Measurements from ENCODE around the gene CHURC1.

CHURC1 gene

DNA sequence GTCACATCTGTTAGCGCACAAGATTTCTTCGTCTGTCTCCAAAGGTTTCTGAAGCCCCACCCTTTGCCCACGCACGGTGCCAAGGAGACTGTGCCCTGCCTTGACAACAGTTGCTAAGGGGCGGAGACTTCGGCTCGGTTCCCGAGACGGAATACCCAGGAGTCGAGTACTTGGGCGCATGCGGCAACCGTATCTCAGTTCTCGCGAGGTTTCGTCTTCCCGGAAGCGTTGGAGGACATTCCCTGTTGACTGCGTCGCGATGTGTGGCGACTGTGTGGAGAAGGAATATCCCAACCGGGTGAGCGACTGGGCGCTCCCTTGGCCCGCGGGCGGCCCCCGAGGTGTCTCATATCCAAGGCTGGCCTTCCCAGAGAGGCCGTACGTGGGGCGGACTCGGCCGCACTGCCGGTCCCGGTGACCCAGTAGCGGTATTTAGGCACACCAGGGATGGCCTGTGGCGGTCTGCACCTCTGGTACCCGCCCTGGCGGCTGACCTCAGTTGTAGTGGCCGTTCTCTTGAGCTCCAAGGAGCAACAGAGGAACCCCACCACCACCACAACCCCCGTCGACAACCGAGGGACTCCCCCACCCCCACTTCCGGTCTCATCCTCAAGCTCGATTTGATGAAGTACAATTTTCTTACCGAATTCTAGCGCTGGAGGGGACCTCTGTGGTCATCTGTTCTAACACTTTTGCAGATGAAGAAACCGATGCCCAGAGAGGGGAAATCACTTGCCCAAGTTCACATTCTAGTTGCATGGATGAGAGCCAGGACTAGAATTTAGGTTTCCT, at the start of gene CHURC1:
Gene CHURC1 (plus strand): TSS at position 219 of the 792 bp plus-strand sequence. CDS start 41 bp downstream, at position 260.
- peak; percentile 98 for DNase-seq

DNA sequence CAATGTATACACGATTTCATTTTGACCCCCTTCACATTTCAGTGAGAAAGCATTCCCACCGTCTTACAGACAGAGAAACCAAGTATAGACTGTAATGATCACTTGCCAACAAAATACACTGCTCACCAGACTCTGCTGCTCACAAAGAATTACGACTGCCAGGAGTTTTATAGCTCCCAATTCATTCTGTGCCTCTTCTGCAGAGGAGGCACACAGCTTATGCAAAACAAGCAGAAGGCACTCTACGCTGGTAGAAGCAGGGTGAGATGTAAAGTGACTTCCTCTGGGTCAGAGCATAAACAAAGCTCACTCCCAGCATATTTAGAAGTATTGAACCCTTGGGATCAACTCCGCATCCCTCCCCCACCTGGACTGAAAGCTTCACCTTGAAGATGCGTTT, 49.1 kb upstream of the CHURC1 start:
- no peak for DNase-seq

DNA sequence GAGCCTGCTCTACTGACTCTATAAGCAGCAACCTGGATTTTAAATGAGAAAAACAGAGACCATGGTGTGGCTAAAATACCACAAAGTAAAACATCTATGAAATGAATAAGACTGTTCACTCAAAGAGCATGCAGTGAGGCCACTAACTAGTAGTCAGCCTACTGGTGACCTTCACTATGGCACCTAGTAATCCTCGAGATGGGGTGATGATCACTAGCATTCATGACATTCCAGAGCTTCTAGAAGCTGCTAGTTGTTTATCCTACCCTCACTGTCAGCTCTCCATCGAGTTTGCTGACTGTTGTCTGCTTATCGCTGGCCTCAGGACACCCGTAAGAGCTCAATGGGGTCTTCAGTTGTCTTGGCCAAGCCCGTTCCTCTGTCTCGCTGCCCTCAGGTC, 48.3 kb upstream of the CHURC1 start:
- no peak for DNase-seq

DNA sequence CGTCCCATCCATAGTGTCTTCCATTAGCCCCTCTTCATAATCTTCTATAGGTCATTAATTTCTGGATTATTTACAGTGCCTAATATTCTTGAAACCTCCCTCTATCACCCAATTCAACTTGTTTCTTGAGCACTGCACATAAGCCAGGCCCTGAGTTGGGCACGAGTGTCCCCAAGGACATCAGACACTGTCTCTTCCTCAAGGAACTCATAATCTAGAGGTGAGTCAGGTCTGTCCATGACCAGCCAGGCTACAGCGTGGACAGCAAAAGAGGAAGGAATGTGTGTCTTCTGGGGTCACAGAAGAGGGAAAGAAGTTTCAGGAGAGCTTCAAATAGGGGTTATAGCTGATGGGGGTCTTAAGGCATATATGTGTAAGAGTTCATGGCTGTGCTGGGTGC, 47.1 kb upstream of the CHURC1 start:
- DNase-seq = no peak

GRCh38 chr14:64868379-64868778, 45.9 kb upstream of the CHURC1 start:
- DNase-seq = no peak

- no peak for DNase-seq
Measured at GRCh38 chr14:64868841-64869240, 45.4 kb upstream of the CHURC1 start.

- no peak for DNase-seq
Measured at GRCh38 chr14:64870160-64870559, 44.1 kb upstream of the CHURC1 start.

DNA sequence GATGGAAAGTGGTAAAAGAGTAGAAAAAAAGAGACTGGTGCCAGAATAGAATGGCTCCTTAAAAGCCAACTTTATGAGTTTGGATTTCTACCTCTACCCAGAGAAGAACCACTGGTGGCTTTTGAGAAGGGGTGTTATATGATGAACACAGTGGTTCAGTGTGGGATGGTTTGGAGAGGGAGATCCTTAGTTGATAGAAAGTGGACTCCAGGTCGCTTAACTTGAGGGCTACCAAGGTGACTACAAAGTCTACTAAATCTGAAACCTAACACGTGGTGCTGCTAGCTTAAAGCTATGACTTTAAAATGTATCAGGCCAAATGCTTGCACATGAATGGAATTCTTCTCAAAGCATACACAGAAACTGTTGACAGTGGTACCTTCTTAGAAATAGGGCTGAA, 42.9 kb upstream of the CHURC1 start:
- DNase-seq = no peak

DNA sequence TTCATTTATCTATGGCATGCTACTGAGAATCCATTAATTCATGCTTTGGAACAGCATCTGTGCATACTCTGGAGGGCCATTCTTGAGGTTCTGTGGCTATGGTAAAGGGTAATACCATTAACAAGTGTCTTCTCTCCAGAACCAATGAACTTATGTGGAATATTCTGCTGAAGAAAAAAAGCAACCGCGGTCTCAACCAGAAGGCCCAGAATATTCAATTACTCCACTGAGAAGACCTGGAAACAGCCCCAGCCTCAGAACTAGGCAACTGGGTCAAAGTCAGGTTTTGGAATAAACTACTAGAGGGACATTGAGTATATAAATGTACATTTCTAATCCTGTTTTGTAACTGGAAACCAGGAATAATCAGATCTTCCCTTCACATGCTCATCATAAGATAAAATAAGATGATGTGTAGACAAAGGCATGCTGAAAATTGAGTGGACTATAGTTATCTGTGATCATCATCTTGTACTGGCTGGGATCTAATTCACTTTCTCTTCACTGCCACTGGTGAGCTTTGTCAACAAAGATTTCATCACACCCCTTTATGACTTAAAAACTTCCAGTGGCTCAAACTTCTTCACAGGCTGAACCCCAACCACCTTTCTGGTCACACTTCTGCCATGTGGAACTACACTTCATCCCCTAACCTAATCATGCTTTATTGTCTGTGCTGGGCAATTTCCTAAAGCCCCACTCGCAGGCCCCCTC, 40.6 kb upstream of the CHURC1 start:
- no peak for DNase-seq

- no peak for DNase-seq
Measured at GRCh38 chr14:64875350-64875749, 38.9 kb upstream of the CHURC1 start.

GRCh38 chr14:64877846-64878245, 36.4 kb upstream of the CHURC1 start:
- no peak for DNase-seq

DNA sequence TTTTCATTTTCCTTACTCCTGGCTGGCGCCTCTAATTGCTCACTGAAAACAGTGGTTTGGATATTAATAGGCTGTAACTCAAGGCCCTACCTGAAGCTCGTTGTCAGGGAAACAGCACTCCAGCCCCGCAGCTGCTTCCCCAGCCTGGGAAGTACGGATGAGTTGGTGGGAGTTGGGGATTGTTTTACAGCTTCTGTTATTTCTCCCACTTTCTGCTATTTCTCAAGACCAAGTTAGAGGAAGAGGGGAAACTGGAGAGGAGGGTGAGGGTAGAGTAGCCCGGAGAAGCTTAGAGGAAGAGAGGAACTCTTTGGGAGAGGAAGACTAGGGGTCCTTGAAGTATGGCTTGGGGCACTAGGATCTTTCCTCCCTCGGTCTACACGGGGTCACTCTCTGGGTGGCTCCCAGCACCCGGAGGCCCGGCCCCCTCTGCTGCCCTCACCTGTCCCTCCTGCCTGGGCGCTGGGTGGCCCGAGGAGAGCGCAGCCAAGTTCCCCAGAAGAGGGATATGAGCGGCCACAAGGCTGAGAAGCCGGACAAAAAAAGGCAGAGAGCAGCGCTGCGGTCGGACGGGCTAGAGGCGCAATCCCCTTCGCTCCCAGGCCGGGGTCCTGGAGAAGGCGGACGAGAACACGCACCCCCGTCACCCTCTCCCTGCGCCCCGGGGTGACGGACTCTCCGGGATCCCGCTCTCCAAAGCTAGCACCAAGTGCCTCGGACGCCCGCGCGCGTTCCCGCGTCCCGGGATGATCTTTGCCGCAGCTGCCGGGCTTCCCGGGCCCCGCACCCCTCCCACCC, 35.2 kb upstream of the CHURC1 start:
- DNase-seq = no peak

DNA sequence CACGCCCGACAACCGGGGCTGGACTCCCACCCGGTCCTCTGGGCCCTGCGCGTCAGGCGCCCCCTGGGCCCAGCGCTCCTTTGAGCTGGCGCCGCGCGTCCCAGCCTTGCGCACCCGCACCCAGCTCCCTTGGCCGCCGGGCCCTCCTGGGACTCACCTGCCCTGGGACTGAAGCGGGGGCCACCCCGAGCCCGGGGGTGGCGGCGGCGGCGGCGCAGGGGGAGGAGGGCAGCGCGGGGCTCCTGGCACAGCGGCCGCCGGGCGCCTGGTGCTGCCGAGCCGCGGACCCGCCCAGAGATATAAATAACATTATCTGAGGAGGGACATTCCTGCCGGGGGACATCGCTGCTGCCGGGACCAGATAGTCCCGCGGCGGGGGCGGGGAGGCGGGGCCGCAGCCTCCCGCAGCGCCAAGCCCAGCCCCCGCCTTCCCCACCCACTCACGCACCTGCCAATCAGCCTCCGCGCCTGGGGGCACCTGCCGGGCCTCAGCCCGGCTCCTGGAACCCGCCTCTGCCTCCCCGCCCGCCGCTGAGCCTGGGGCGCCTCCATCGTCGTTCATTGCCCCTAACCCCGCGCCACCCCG, 34.5 kb upstream of the CHURC1 start, which contains the start of gene SPTB:
Gene SPTB (minus strand): TSS at position 273 of the 586 bp plus-strand sequence. CDS start 56,813 bp downstream, outside the sequence.
- DNase-seq = peak; percentile 31

DNA sequence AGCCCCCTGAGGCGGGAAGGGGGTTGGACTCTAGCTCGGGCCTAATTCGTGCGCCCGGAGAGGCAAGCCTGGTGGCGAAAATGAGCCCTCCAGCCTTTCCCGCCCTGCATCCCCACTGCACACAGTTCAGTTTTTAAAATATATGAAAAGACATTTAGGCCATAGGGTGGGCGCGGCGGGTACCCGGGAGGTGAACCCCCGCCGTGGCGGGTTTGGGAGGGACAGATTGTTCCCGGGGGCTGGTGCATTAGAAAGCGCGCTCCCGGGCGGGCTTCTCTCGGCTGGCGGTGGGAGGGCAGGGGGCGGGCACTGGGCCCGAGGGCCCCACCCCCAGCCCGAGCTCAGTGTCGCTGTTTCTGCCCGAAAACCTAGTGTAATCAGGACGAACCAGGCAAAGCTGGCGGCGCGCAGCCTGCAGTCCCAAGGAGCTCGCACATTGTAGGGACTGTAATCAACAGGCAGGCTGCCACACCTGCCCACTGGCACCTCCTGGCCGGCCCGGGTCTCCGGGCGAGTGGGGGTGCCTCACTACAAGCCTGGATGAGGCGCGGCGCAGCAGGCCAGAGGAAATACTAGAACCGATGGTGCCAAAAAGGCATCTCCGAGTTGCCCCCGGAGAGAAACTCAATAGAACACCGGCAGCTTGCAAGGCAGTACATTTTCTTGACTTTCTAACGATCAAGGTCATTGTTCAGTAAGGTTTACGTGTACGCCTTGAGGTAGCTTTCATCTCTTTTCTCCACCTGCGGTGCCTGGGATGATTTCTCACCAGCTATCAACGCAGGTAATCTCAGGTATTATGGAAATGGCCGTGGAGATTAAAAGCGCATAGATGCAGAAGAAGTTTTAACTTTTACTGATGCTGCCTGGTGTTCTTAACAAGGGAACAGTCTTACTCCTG, 33.8 kb upstream of the CHURC1 start:
- peak; percentile 35 for DNase-seq

DNA sequence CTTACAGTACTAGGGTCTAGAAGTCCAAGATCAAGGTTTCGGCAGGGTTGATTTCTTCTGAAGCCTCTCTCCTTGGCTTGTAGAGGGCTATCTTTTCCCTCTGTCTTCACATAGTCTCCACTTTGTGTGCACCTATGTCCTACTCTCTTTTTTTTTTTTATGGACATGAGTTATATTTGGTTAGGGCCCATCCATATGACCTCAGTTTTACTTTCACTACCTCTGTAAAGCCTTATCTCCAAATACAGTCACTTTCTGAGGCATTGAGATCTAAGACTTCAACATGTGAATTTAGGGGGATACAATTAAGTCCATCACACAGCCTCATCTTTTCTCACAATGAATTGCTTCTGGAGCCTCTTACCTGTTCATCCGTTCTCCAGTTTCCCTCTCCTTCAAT, 28.7 kb upstream of the CHURC1 start:
- DNase-seq = no peak

GRCh38 chr14:64889352-64889751, 24.9 kb upstream of the CHURC1 start:
- DNase-seq = no peak

GRCh38 chr14:64891173-64891838, 22.9 kb upstream of the CHURC1 start:
- no peak for DNase-seq

DNA sequence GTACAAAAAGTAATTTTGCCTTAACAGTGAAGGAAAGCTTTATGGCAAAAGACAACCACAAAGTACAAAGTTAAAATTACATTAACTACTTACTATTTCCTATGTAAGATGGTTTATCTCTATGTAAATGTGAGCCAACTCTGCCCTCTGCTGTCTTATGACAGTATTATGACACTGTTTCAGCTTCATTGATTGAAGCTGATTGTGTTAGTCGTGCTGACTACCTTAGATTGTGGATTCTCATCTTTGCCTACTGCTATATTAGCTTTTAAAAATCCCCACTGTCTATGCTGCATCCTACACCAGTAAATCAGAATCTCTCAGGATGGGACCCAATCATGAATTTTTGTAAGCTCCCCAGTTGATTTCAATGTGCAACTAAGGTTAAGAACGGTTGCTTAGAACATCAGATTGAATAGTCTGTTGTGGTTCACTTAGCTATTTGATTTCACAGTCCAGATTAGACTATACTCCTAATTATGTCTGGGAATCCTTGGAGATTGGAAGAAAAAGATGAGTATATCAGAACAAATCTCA, 22.3 kb upstream of the CHURC1 start:
- DNase-seq = peak; percentile 70

DNA sequence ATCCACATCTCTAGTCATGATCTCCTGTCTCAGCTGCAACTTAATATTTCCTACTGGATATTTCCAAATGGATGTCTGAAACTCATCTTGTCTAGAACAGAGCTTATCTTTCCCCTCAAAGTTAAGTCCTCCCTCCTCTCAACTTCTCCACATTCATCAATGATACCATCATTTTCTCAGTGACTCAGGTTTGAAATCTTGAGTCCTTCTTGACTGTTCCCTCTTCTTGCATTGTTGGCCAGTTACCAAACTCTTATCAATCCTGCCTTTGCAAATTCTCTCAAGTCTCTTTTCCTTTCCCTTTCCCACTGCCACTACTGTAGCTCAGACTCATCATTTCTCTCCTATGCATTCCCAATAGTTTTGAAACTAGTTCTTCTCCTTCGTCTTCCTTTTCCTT, 14.3 kb upstream of the CHURC1 start:
- no peak for DNase-seq

DNA sequence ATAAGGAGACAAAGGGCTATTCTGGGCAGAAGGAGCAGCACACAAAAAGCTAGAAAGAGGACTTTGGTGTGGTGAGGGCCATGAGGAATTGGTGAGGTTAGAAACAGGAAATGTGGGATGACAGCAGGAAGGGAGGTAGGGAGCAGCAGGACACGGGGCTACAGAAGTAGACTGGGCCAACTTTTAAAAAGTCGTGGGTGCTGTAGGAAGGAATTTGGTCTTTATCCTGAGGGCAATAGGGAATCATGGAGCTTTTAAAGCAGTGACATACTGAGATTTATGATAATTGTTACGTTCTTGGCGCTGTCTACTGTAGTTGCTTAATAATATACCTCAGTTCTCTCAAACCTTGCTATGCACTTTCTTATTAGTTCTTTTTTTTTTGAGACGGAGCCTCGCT, 8.2 kb upstream of the CHURC1 start:
- DNase-seq = no peak

- no peak for DNase-seq
Measured at GRCh38 chr14:64910847-64911495, 3.3 kb upstream of the CHURC1 start.

All from CD4-positive, alpha-beta T cell treated with Interleukin-4 for 4 hours (primary cell).